ENCODE results near the gene SMYD3.

The SMYD3 gene

DNA sequence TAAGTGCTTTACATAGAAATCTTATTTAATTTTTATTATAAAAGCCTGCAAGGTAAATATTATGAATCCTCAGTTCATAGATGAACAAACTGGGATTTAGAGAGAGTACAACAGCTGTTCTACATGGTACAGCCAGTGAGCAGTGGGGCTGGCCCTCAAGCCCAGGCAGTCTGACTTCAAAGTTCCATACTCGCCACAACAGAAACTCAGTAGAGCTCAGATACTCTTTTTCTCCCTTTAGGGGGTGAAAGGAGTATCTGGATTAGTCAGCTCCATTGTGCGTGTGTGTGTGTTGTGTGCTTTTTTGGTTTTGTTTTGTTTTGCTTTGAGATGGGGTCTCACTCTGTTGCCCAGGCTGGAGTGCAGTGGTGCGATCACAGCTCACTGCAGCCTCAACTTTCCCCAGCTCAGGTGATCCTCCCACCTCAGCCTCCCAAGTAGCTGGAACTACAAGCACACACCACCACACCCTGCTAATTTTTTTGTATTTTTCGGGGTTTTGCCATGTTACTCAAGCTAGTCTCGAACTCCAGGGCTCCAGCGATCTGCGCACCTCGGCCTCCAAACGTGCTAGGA is 378.5 kb downstream of the SMYD3 start:
- Mint-ChIP-seq H3K27ac (no peak overlapping the region), H3K36me3 (ENCODE audit: low read depth) (no peaks in the 10 kb centered on the region), H3K9me3 (no peaks in the 10 kb centered on the region), H3K27me3 (ENCODE audit: low read depth, poor library complexity) (no peaks in the 10 kb centered on the region), H3K4me3 (no peak overlapping the region), H3K4me1 (peaks cover 11% of the 10 kb centered on the region)
- TF ChIP-seq, protein P1, sequence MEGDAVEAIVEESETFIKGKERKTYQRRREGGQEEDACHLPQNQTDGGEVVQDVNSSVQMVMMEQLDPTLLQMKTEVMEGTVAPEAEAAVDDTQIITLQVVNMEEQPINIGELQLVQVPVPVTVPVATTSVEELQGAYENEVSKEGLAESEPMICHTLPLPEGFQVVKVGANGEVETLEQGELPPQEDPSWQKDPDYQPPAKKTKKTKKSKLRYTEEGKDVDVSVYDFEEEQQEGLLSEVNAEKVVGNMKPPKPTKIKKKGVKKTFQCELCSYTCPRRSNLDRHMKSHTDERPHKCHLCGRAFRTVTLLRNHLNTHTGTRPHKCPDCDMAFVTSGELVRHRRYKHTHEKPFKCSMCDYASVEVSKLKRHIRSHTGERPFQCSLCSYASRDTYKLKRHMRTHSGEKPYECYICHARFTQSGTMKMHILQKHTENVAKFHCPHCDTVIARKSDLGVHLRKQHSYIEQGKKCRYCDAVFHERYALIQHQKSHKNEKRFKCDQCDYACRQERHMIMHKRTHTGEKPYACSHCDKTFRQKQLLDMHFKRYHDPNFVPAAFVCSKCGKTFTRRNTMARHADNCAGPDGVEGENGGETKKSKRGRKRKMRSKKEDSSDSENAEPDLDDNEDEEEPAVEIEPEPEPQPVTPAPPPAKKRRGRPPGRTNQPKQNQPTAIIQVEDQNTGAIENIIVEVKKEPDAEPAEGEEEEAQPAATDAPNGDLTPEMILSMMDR (IDR thresholded peaks at IDR 0.05), result no peak
- DNase-seq, result no peak

DNA sequence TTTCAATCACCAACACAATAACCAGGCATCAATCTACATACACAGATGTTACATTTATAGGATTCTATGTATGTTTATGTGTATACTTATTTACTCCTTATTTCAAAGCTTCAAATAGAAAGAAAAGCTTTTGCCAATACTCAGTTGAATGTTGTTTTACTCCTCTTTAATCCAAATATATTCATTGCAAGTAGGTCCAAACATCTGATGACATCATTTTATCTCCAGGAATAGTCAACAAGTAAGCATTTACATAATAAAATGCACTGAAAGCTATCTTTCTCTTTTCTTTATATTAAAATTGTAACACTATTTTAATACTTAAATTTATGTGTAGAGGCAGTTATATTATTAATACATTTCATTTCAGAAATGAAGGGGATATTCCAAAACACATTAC is 380.5 kb downstream of the SMYD3 start:
- Mint-ChIP-seq H3K9me3 (no peaks in the 10 kb centered on the region), H3K4me3 (no peak overlapping the region), H3K4me1 (peaks cover 11% of the 10 kb centered on the region), H3K27me3 (ENCODE audit: low read depth, poor library complexity) (no peaks in the 10 kb centered on the region), H3K27ac (no peak overlapping the region), H3K36me3 (ENCODE audit: low read depth) (no peaks in the 10 kb centered on the region)
- TF ChIP-seq, protein P1 (IDR thresholded peaks at IDR 0.05), result no peak
- no peak for DNase-seq

DNA sequence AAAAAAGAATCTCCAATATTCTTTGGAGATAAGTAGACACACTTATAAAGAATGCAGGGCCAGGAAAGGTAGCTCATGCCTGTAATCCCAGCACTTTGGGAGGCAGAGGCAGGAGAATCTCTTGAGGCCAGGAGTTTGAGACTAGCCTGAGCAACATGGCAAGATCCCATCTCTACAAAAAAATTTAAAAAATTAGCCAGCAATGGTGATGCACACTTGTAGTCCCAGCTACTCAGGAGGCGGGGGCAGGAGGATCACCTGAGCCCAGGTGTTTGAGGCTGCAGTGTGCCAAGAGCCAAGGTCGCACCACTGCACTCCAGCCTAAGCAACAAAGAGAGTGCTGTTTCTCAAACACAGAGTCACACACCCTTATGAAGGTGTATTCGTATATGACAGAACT is 385.0 kb downstream of the SMYD3 start:
- no peak for DNase-seq
- peaks cover 7% of the 10 kb centered on the region for H3K4me1 Mint-ChIP-seq
- H3K4me3 Mint-ChIP-seq, result no peak overlapping the region
- TF ChIP-seq, protein P1 (IDR thresholded peaks at IDR 0.05), result no peak
- no peaks in the 10 kb centered on the region for H3K27me3 Mint-ChIP-seq (ENCODE audit: low read depth, poor library complexity)
- H3K27ac Mint-ChIP-seq, result no peak overlapping the region
- H3K9me3 Mint-ChIP-seq, result no peaks in the 10 kb centered on the region
- no peaks in the 10 kb centered on the region for H3K36me3 Mint-ChIP-seq (ENCODE audit: low read depth)

DNA sequence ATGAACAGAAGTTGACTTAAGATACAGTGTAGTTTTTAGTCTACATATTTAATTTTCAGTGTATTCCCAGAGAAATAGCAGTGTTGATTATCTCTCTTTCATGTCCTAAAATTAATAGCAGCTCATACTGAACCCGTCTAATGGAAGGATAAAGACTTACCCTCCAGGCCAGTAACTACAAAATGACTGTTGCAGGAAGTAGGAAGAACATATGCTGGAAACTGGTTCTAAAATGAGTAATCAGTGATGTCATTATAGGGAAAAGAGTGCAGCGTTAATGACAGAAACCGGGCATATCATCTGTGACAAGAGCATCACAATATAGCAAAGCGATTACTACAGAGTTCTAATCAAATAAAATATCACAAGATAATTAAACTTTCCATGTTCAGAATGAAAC is 385.5 kb downstream of the SMYD3 start:
- DNase-seq, result no peak
- Mint-ChIP-seq H3K27me3 (ENCODE audit: low read depth, poor library complexity) (no peaks in the 10 kb centered on the region), H3K4me3 (no peak overlapping the region), H3K36me3 (ENCODE audit: low read depth) (no peaks in the 10 kb centered on the region), H3K4me1 (peaks cover 10% of the 10 kb centered on the region), H3K27ac (no peak overlapping the region), H3K9me3 (no peaks in the 10 kb centered on the region)
- TF ChIP-seq, protein P1 (IDR thresholded peaks at IDR 0.05), result no peak

DNA sequence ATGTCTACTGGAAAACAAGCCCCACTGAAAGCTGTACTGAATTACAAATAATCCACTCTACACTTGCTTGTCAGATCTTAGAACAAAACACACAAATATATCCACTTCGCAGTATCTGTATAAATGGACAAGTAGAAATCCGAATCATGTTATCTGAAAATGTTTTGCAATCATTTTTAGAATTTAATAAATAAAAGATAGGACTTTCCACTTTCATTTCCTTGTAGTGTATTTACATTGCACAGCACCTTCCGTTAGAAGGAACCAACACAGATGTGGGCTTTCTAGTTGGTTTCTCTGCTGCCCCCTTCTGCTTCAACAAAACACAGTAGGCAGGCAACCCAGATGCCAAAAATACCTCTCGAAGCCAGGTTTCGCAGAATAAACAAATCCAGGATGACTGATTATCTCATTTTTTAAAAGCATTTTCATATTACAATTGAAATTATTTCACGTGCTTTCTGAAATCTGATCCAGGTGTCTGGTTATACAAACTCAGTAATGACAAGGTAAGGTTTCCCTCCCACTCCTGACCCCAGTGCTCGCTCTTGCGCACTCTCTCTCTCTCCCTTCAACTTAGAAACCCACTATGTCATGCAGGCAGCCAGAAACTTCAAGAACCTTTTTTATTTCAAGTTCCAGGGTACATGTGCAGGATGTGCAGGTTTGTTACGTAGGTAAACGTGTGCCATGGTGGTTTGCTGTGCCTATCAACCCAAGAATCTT is 389.9 kb downstream of the SMYD3 start:
- no peak overlapping the region for H3K27ac Mint-ChIP-seq
- DNase-seq, result peak; percentile 33
- H3K36me3 Mint-ChIP-seq (ENCODE audit: low read depth), result no peaks in the 10 kb centered on the region
- H3K27me3 Mint-ChIP-seq (ENCODE audit: low read depth, poor library complexity), result peaks cover 3% of the 10 kb centered on the region
- H3K9me3 Mint-ChIP-seq, result no peaks in the 10 kb centered on the region
- TF ChIP-seq, protein P1 (IDR thresholded peaks at IDR 0.05), result peak; percentile 58
- no peak overlapping the region for H3K4me3 Mint-ChIP-seq
- H3K4me1 Mint-ChIP-seq, result peaks cover 34% of the 10 kb centered on the region

DNA sequence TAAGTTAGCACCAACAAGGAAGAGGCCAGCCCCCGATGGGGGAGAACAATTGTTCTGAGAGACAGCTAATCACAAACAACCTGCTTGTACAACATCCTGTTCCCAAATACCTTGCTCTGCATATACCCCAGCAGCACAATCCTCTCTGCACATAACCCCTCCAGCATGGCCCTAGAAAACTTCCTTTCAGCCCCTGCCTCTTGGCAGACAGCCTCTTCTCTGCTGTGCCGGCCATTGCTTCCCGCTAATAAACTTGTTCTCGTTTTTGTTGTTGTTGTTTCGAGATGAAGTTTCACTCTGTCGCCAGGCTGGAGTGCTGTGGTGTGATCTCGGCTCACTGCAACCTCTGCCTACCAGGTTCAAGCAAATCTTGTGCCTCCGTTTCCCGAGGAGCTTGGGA is 392.7 kb downstream of the SMYD3 start:
- peaks cover 3% of the 10 kb centered on the region for H3K27me3 Mint-ChIP-seq (ENCODE audit: low read depth, poor library complexity)
- H3K36me3 Mint-ChIP-seq (ENCODE audit: low read depth), result no peaks in the 10 kb centered on the region
- H3K9me3 Mint-ChIP-seq, result no peaks in the 10 kb centered on the region
- TF ChIP-seq, protein P1 (IDR thresholded peaks at IDR 0.05), result no peak
- DNase-seq, result no peak
- H3K4me3 Mint-ChIP-seq, result no peak overlapping the region
- peaks cover 44% of the 10 kb centered on the region for H3K4me1 Mint-ChIP-seq
- H3K27ac Mint-ChIP-seq, result peak overlapping the region; percentile 44

Data from nephron progenitor cell (in vitro differentiated cells).